ENCODE results near the gene KCNN4.

DNA sequence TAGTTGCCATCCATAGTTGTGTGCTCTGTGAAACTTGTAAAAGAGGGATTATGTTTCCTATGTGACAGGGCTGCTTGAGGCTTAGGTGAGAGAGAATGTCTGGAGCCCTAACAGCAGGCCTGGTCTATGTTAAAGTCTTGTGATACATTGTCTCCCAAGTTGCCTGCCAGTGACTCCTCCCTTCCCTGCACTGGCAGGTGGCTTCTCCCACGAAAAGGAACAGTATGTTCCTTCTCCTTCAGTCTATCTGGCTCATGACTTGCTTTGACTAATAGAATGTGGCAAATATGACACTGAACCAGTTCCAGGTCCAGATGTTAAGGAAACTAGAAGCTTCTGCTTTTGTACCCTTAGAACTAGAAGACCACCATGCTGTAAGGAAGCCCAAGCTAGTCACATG, 5.9 kb upstream of the KCNN4 start:
- TF ChIP-seq, protein P1, sequence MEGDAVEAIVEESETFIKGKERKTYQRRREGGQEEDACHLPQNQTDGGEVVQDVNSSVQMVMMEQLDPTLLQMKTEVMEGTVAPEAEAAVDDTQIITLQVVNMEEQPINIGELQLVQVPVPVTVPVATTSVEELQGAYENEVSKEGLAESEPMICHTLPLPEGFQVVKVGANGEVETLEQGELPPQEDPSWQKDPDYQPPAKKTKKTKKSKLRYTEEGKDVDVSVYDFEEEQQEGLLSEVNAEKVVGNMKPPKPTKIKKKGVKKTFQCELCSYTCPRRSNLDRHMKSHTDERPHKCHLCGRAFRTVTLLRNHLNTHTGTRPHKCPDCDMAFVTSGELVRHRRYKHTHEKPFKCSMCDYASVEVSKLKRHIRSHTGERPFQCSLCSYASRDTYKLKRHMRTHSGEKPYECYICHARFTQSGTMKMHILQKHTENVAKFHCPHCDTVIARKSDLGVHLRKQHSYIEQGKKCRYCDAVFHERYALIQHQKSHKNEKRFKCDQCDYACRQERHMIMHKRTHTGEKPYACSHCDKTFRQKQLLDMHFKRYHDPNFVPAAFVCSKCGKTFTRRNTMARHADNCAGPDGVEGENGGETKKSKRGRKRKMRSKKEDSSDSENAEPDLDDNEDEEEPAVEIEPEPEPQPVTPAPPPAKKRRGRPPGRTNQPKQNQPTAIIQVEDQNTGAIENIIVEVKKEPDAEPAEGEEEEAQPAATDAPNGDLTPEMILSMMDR (IDR thresholded peaks at IDR 0.05) = no peak
- no peak for TF ChIP-seq POLR2A (IDR thresholded peaks at IDR 0.05)
